Measurements from ENCODE around the gene PRF1. TPM values are rescaled to one million over a fixed set of nuclear protein-coding genes. Genes with fewer than 3 reads are reported as not detected.

PRF1 gene
- total and polyA plus RNA-seq, 2 experiments from 2014 or later = 0.13 TPM; not detected in 1

- Histone ChIP-seq H3K27ac (ENCODE audit: low read depth) (no peak overlapping the region), H3K27me3 (ENCODE audit: insufficient read depth) (no peaks in the 10 kb centered on the region), H3K4me3 (no peak overlapping the region), H3K36me3 (ENCODE audit: insufficient read depth) (no peaks in the 10 kb centered on the region), H3K4me1 (ENCODE audit: insufficient read depth) (peaks cover 8% of the 10 kb centered on the region; the same call in 1 of the 2 replicates), H3K4me2 (no peak overlapping the region), H4K20me1 (replicated peaks; ENCODE audit: insufficient read depth) (no peaks in the 10 kb centered on the region), H3F3A (replicated peaks; ENCODE audit: low read depth) (no peaks in the 10 kb centered on the region), H3K79me2 (replicated peaks; ENCODE audit: insufficient read depth) (no peaks in the 10 kb centered on the region), H2AFZ (no peak overlapping the region), H3K9me2 (ENCODE audit: insufficient read depth) (no peaks in the 10 kb centered on the region)
- no peak for TF ChIP-seq NANOG (IDR thresholded peaks at IDR 0.05; ENCODE audit: borderline replicate concordance)
- Mint-ChIP-seq H3K9me3 (no peaks in the 10 kb centered on the region), H3K4me1 (peaks cover 25% of the 10 kb centered on the region), H3K36me3 (ENCODE audit: low read depth) (no peaks in the 10 kb centered on the region; the same call in 2 of the 3 replicates), H3K27me3 (ENCODE audit: insufficient read depth, low read depth, poor library complexity) (peaks cover 10% of the 10 kb centered on the region), H3K4me3 (no peak overlapping the region), H3K27ac (no peak overlapping the region; the same call in 1 of the 2 replicates)
- ATAC-seq = no peak
- DNase-seq (ENCODE audit: low spot score) = no peak
These were observed 40.3 kb downstream of the PRF1 start for GRCh38 chr10:70562036-70562755.

GRCh38 chr10:70561558-70561957, 41.0 kb downstream of the PRF1 start:
- no peak overlapping the region for H3K27ac ChIP-seq (ENCODE audit: low read depth)
- H3K4me1 ChIP-seq (ENCODE audit: insufficient read depth) = peaks cover 8% of the 10 kb centered on the region; the same call in 1 of the 2 replicates
- Mint-ChIP-seq H3K27me3 (ENCODE audit: insufficient read depth, low read depth, poor library complexity) (peaks cover 10% of the 10 kb centered on the region), H3K36me3 (ENCODE audit: low read depth) (peaks cover under 1% of the 10 kb centered on the region; the same call in 2 of the 3 replicates), H3K4me3 (no peak overlapping the region), H3K27ac (no peak overlapping the region; the same call in 1 of the 2 replicates), H3K4me1 (peaks cover 25% of the 10 kb centered on the region), H3K9me3 (no peaks in the 10 kb centered on the region)
- H3K9me2 ChIP-seq (ENCODE audit: insufficient read depth) = no peaks in the 10 kb centered on the region
- no peaks in the 10 kb centered on the region for H3K79me2 ChIP-seq (replicated peaks; ENCODE audit: insufficient read depth)
- ATAC-seq = no peak
- no peaks in the 10 kb centered on the region for H3K27me3 ChIP-seq (ENCODE audit: insufficient read depth)
- no peaks in the 10 kb centered on the region for H3K36me3 ChIP-seq (ENCODE audit: insufficient read depth)
- H3F3A ChIP-seq (replicated peaks; ENCODE audit: low read depth) = no peaks in the 10 kb centered on the region
- H3K4me2 ChIP-seq = no peak overlapping the region
- TF ChIP-seq STAT1 (IDR thresholded peaks at IDR 0.05; ENCODE audit: unreplicated experiment) (no peak), ZNF462 (CRISPR knock-in tag; IDR thresholded peaks at IDR 0.05) (no peak), EZH2 (IDR thresholded peaks at IDR 0.05; ENCODE audit: low read depth, unreplicated experiment) (no peak), ZNF114 (CRISPR knock-in tag; IDR thresholded peaks at IDR 0.05) (no peak), REST (IDR thresholded peaks at IDR 0.05; ENCODE audit: unreplicated experiment) (no peak), POLR2AphosphoS5 (IDR thresholded peaks at IDR 0.05; ENCODE audit: low read depth) (no peak), EZH2phosphoT487 (IDR thresholded peaks at IDR 0.05; ENCODE audit: unreplicated experiment) (no peak), ETS1 (IDR thresholded peaks at IDR 0.05) (no peak)
- no peak overlapping the region for H3K4me3 ChIP-seq
- H2AFZ ChIP-seq = no peak overlapping the region
- no peak for DNase-seq (ENCODE audit: low spot score)
- H4K20me1 ChIP-seq (replicated peaks; ENCODE audit: insufficient read depth) = no peaks in the 10 kb centered on the region
